Suprapubic skin (tissue), 3 donors: ENCODE data around the gene LCN15.
A peak's percentile ranks its signal among the peaks of the same experiment; 100 is the strongest.

ENCODE experiments used
- CTCF ChIP-seq, 2 donors: fragments of 200-600 bp in 1 of 2; fragments of 450-650 bp in 1 of 2; sonication (generic) in 1 of 2; IDR thresholded peaks; one replicate each; pipeline ENCODE4 v1.5.1; 2016 to 2019; ENCODE audit warnings: antibody characterized with exemption in 2 of 2, mild to moderate bottlenecking in 1 of 2, moderate library complexity in 1 of 2
- EP300 ChIP-seq: sonication (generic); formaldehyde crosslinking; IDR thresholded peaks from one replicate; pipeline ENCODE4 v1.6.1; 2017; ENCODE audit warnings: antibody characterized with exemption
- POLR2A ChIP-seq, 2 donors: fragments of 450-650 bp; IDR thresholded peaks; one replicate each; pipeline ENCODE4 v1.6.1; 2017; ENCODE audit warnings: antibody characterized with exemption in 2 of 2, mild to moderate bottlenecking in 2 of 2, moderate library complexity in 2 of 2

GRCh38 chr9:136728080-136728547, 36.2 kb downstream of the LCN15 start:
- TF ChIP-seq CTCF (IDR thresholded peaks at IDR 0.05) (peak; percentile 94 to 96), EP300 (no peak), POLR2A (IDR thresholded peaks at IDR 0.05) (peak; percentile 98)
